PC-3 (cell line): Measurements from ENCODE around the gene TEKT5. TPM values are rescaled to one million over a fixed set of nuclear protein-coding genes. Genes with fewer than 3 reads are reported as not detected.

Source experiments
- ATAC-seq: fragments of 200-7000 bp; cut with Tn5 transposase; 2 replicates; pipeline ENCODE4 v1.9.1; 2020; ENCODE audit warnings: mild to moderate bottlenecking, moderate library complexity
- BruUV-seq: library from RNA; stranded (reverse); fragments of 400-500 nt; replicated peaks from 2 replicates; lab custom pipeline; 2021; lab: Mats Ljungman, UMichigan
- CTCF ChIA-PET: fragments of 300-600 bp; sonication (Branson Sonifier 250); formaldehyde crosslinking; loops from one replicate; lab custom pipeline; 2022; ENCODE audit warnings: antibody characterized with exemption; lab: Charles Lee
- POLR2A ChIA-PET: fragments of 300-600 bp; sonication (Branson Sonifier 250); formaldehyde crosslinking; loops from one replicate; lab custom pipeline; 2022; ENCODE audit warnings: antibody characterized with exemption; ENCODE audit not compliant: unreplicated experiment; lab: Charles Lee
- DNase-seq: peaks from one replicate; pipeline ENCODE4 v3.0.0-alpha.2; 2015
- H2AFZ ChIP-seq: fragments of 300-600 bp; sonication (generic); 2 replicates; pipeline ENCODE4 v1.6.0; 2016; ENCODE audit warnings: antibody characterized with exemption, low read length
- H3F3A ChIP-seq: fragments of 300-600 bp; sonication (generic); one replicate; pipeline ENCODE4 v1.6.0; 2017; ENCODE audit warnings: antibody characterized with exemption, low read length, control low read depth, mild to moderate bottlenecking; ENCODE audit not compliant: unreplicated experiment
- H3K27ac ChIP-seq: fragments of 300-600 bp; sonication (generic); 2 replicates; pipeline ENCODE4 v1.5.1; 2016; ENCODE audit warnings: mild to moderate bottlenecking, low read length
- H3K27me3 ChIP-seq: fragments of 300-600 bp; sonication (generic); 2 replicates; pipeline ENCODE4 v1.6.1; 2016; ENCODE audit warnings: low read length, mixed read lengths
- H3K36me3 ChIP-seq: fragments of 300-600 bp; sonication (generic); 2 replicates; pipeline ENCODE4 v1.6.1; 2016; ENCODE audit warnings: low read depth, mixed run types, low read length, mixed read lengths
- H3K4me1 ChIP-seq: fragments of 300-600 bp; sonication (generic); 2 replicates; pipeline ENCODE4 v1.5.1; 2016; ENCODE audit warnings: low read length; ENCODE audit not compliant: insufficient read depth
- H3K4me2 ChIP-seq: fragments of 300-600 bp; sonication (generic); 2 replicates; pipeline ENCODE4 v1.6.0; 2016; ENCODE audit warnings: low read length
- H3K4me3 ChIP-seq: fragments of 300-600 bp; sonication (generic); 2 replicates; pipeline ENCODE4 v1.5.1; 2016; ENCODE audit warnings: mild to moderate bottlenecking, low read length, mixed read lengths
- H3K79me2 ChIP-seq: fragments of 300-600 bp; sonication (generic); 2 replicates; pipeline ENCODE4 v1.6.1; 2017; ENCODE audit warnings: low read length, mixed read lengths
- H3K9ac ChIP-seq: fragments of 300-600 bp; sonication (generic); 2 replicates; pipeline ENCODE4 v1.6.0; 2016; ENCODE audit warnings: mild to moderate bottlenecking, low read length
- H3K9me2 ChIP-seq: fragments of 300-600 bp; sonication (generic); replicated peaks from 2 replicates; pipeline ENCODE4 v1.6.1; 2016; ENCODE audit warnings: mixed run types, low read length, mixed read lengths
- H3K9me3 ChIP-seq: fragments of 300-600 bp; sonication (generic); 2 replicates; pipeline ENCODE4 v1.6.1; 2016; ENCODE audit warnings: low read length, mixed read lengths
- H4K20me1 ChIP-seq: fragments of 300-600 bp; sonication (generic); 2 replicates; pipeline ENCODE4 v1.6.1; 2016; ENCODE audit warnings: low read length, mixed read lengths
- EZH2 ChIP-seq: fragments of 300-600 bp; sonication (generic); IDR thresholded peaks from one replicate; pipeline ENCODE4 v1.6.1; 2017; ENCODE audit warnings: antibody characterized with exemption, mild to moderate bottlenecking, low read length; ENCODE audit not compliant: unreplicated experiment
- EZH2phosphoT487 ChIP-seq: fragments of 300-600 bp; sonication (generic); IDR thresholded peaks from 2 replicates; pipeline ENCODE4 v1.6.1; 2018; ENCODE audit warnings: mild to moderate bottlenecking, antibody characterized with exemption, low read length, borderline replicate concordance
- intact Hi-C: fragments of 100-400 bp; cut with micrococcal nuclease; formaldehyde crosslinking; loops from 2 replicates; pipeline ENCODE4 v1.9.0; 2023
- total RNA-seq: library from RNA; depleted of rRNA; stranded (reverse); fragments of >200 nt; gene quantifications from 2 replicates; pipeline ENCODE4 v1.2.3, GENCODE V29; 2014
- TF ChIP-seq, protein P1 (sequence below): fragments of 300-600 bp; sonication (generic); conservative IDR thresholded peaks from 2 replicates; pipeline ENCODE4 v1.5.1; 2017; ENCODE audit warnings: antibody characterized with exemption, low read depth, mild to moderate bottlenecking, low read length

Gene TEKT5
- total RNA-seq, 1 experiment from 2014 or later = not detected

DNA sequence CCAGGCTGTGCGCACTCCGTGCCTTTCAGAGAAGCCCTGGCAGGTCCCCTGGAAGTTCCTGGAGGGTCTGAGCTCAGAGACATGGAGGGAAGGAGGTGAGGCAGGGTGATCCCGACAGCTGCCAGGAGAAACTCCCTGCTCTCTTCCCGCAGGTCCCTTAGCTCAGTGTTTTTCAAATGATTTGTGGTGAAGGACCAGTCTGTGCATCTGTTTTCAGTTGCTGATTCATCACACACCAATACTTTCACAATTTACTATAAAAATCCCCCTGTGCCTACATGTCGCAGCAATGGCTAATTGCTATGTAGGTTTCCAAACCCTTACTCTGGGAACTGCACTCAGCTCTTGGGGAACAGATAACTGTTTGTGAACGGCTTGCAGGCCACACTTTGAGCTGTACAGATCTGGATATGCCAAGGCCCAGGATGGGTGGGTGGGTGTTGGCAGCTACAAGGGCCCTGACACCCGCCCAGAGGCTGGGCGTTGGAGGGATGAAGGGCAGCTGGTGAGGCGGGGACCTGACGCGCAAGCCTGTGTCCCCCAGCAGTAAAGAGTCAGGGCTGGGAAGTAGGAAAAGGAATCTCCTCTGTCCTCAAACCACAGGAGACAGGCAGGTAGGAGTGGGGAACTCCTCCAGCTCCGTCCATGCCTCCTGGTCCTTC is 93.8 kb downstream of the TEKT5 start:
- H3K4me3 ChIP-seq = no peak overlapping the region
- no peaks in the 10 kb centered on the region for H3K9me3 ChIP-seq
- POLR2A ChIA-PET = no interaction called here
- CTCF ChIA-PET = no interaction called here
- DNase-seq (no peak), ATAC-seq (no peak)
- no peak overlapping the region for H3K27ac ChIP-seq
- intact Hi-C loops = no loop called here
- no peak overlapping the region for H2AFZ ChIP-seq
- TF ChIP-seq EZH2 (no peak), EZH2phosphoT487 (no peak)
- TF ChIP-seq, protein P1, sequence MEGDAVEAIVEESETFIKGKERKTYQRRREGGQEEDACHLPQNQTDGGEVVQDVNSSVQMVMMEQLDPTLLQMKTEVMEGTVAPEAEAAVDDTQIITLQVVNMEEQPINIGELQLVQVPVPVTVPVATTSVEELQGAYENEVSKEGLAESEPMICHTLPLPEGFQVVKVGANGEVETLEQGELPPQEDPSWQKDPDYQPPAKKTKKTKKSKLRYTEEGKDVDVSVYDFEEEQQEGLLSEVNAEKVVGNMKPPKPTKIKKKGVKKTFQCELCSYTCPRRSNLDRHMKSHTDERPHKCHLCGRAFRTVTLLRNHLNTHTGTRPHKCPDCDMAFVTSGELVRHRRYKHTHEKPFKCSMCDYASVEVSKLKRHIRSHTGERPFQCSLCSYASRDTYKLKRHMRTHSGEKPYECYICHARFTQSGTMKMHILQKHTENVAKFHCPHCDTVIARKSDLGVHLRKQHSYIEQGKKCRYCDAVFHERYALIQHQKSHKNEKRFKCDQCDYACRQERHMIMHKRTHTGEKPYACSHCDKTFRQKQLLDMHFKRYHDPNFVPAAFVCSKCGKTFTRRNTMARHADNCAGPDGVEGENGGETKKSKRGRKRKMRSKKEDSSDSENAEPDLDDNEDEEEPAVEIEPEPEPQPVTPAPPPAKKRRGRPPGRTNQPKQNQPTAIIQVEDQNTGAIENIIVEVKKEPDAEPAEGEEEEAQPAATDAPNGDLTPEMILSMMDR = no peak
- H3K9ac ChIP-seq = no peak overlapping the region
- no TSS peak for BruUV-seq
- H3F3A ChIP-seq = no peaks in the 10 kb centered on the region
- H3K9me2 ChIP-seq = no peaks in the 10 kb centered on the region
- H3K4me2 ChIP-seq = no peak overlapping the region
- no peaks in the 10 kb centered on the region for H3K36me3 ChIP-seq
- H3K4me1 ChIP-seq = no peaks in the 10 kb centered on the region
- H3K27me3 ChIP-seq = no peaks in the 10 kb centered on the region
- H4K20me1 ChIP-seq = no peaks in the 10 kb centered on the region
- H3K79me2 ChIP-seq = no peaks in the 10 kb centered on the region

DNA sequence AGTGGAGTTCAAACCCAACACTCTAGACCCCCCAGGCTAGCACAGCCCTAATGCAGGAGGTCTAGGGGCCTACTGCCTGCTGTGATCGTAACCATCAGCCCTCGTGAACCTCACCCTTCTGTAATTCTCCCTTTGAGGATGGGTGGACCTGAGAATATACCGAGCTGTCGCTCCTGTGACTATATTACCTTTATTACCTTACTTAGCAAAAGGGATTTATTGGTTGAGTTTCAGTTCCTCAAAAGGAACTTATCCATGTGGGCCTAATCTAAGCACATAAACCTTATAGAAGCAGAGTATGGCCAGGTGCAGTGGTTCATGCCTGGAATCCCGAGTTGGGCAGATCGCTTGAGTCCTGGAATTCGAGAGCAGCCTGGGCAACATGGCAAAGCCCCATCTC is 95.1 kb downstream of the TEKT5 start:
- no peaks in the 10 kb centered on the region for H3K9me2 ChIP-seq
- H3F3A ChIP-seq = no peaks in the 10 kb centered on the region
- no peak overlapping the region for H3K4me3 ChIP-seq
- no peak overlapping the region for H3K27ac ChIP-seq
- no peak overlapping the region for H3K9ac ChIP-seq
- ChIA-PET POLR2A (no interaction called here), CTCF (no interaction called here)
- H4K20me1 ChIP-seq = no peaks in the 10 kb centered on the region
- no peak overlapping the region for H3K4me2 ChIP-seq
- TF ChIP-seq, protein P1 = no peak
- TF ChIP-seq EZH2phosphoT487 (no peak), EZH2 (no peak)
- no peaks in the 10 kb centered on the region for H3K79me2 ChIP-seq
- no TSS peak for BruUV-seq
- no peaks in the 10 kb centered on the region for H3K36me3 ChIP-seq
- ATAC-seq (no peak), DNase-seq (no peak)
- intact Hi-C loops = no loop called here
- H3K4me1 ChIP-seq = peaks cover 4% of the 10 kb centered on the region; the same call in 1 of the 2 replicates
- H3K9me3 ChIP-seq = no peaks in the 10 kb centered on the region
- no peak overlapping the region for H2AFZ ChIP-seq
- no peaks in the 10 kb centered on the region for H3K27me3 ChIP-seq

DNA sequence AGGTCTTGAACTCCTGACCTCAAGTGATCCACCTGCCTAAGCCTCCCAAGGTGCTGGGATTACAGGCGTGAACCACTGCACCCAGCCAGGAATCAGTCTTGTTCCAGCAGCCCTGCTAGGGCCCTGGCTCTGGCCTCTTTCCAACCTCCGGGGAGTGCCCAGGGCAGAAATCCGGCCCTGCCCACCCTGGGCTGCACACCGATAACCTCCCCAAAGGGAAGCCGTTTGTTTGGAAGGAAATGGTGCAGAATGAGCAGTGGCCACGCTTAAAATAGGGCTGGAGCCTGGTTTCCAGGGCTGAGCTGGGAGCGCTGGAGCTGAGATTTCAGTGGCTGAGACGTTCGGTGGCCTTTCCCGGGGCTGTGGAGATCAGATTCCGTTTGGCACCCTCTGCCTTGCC is 96.6 kb downstream of the TEKT5 start:
- ATAC-seq (peak; percentile 51), DNase-seq (peak; percentile 20)
- H2AFZ ChIP-seq = no peak overlapping the region
- H3K9me3 ChIP-seq = no peaks in the 10 kb centered on the region
- no TSS peak for BruUV-seq
- no peaks in the 10 kb centered on the region for H3K79me2 ChIP-seq
- intact Hi-C loops = no loop called here
- peaks cover 8% of the 10 kb centered on the region for H3K4me1 ChIP-seq
- TF ChIP-seq, protein P1 = no peak
- TF ChIP-seq EZH2 (no peak), EZH2phosphoT487 (no peak)
- no peaks in the 10 kb centered on the region for H3K27me3 ChIP-seq
- no peak overlapping the region for H3K9ac ChIP-seq
- H3K36me3 ChIP-seq = no peaks in the 10 kb centered on the region
- H3K27ac ChIP-seq = no peak overlapping the region
- ChIA-PET POLR2A (no interaction called here), CTCF (no interaction called here)
- no peaks in the 10 kb centered on the region for H3F3A ChIP-seq
- H3K9me2 ChIP-seq = no peaks in the 10 kb centered on the region
- no peaks in the 10 kb centered on the region for H4K20me1 ChIP-seq
- no peak overlapping the region for H3K4me2 ChIP-seq
- H3K4me3 ChIP-seq = no peak overlapping the region
